GM12878 (cell line): ENCODE data around the gene FLRT1. TPM values are rescaled to one million over a fixed set of nuclear protein-coding genes. Genes with fewer than 3 reads are reported as not detected.

ENCODE experiments used
- ATAC-seq: fragments of 200-7000 bp; cut with Tn5 transposase; 3 replicates; pipeline ENCODE4 v1.9.1; 2020; ENCODE audit warnings: mild to moderate bottlenecking, moderate library complexity
- BruUV-seq: library from RNA; stranded (reverse); fragments of 400-500 nt; replicated peaks from 2 replicates; lab custom pipeline; 2021; lab: Mats Ljungman, UMichigan
- CTCF ChIA-PET: fragments of 300-600 bp; sonication (Branson Sonifier 250); formaldehyde crosslinking; extraction: SDS; loops from one replicate; lab custom pipeline; 2021; ENCODE audit warnings: inconsistent platforms; lab: Yijun Ruan, JAX
- POLR2A ChIA-PET: fragments of 350-600 bp; formaldehyde crosslinking; extraction: SDS; loops from one replicate; lab custom pipeline; 2021; ENCODE audit warnings: inconsistent platforms; lab: Charles Lee
- RAD21 ChIA-PET: fragments of 300-600 bp; sonication (Branson Sonifier 250); formaldehyde crosslinking; loops from one replicate; lab custom pipeline; 2023; ENCODE audit warnings: antibody characterized with exemption; ENCODE audit not compliant: unreplicated experiment; lab: Charles Lee
- SMC1A ChIA-PET: fragments of 300-600 bp; sonication (Branson Sonifier 250); formaldehyde crosslinking; loops from one replicate; lab custom pipeline; 2023; ENCODE audit not compliant: unreplicated experiment, uncharacterized antibody; lab: Charles Lee
- DNase-seq: peaks from one replicate; pipeline ENCODE4 v3.0.0-alpha.2; 2011; ENCODE audit warnings: low read depth, low spot score
- FAIRE-seq: peaks from 3 replicates; lab custom pipeline; 2011; peaks lifted over from hg19 to GRCh38; lab: Jason Lieb, UNC
- H2AFZ ChIP-seq: 2 replicates; pipeline ENCODE4 v1.6.0; 2011; ENCODE audit warnings: low read depth, low read length, control low read depth; ENCODE audit not compliant: control insufficient read depth
- H3K27ac ChIP-seq: 2 replicates; pipeline ENCODE4 v1.5.1; 2011; ENCODE audit warnings: control low read depth; ENCODE audit not compliant: control insufficient read depth, insufficient read depth
- H3K27me3 ChIP-seq, 2 experiments: replicated peaks in 1 of 2; 2 replicates each; pipeline versions ENCODE4 v1.6.0 to v1.6.1; 2011; ENCODE audit warnings: low read length in 1 of 2; ENCODE audit not compliant: control insufficient read depth in 2 of 2, insufficient read depth in 2 of 2
- H3K36me3 ChIP-seq, 2 experiments: 2 replicates each; pipeline ENCODE4 v1.5.1; 2011; ENCODE audit warnings: low read length in 1 of 2; ENCODE audit not compliant: control insufficient read depth in 2 of 2, insufficient read depth in 2 of 2
- H3K4me1 ChIP-seq: 2 replicates; pipeline ENCODE4 v1.6.1; 2011; ENCODE audit warnings: mild to moderate bottlenecking, low read length, moderate library complexity, mixed read lengths; ENCODE audit not compliant: control insufficient read depth, insufficient read depth
- H3K4me2 ChIP-seq: 2 replicates; pipeline ENCODE4 v1.6.0; 2011; ENCODE audit warnings: control low read depth; ENCODE audit not compliant: control insufficient read depth, insufficient read depth
- H3K4me3 ChIP-seq: fragments of 200-600 bp; sonication (generic); 2 replicates; pipeline ENCODE4 v1.5.1; 2016
- H3K79me2 ChIP-seq: 2 replicates; pipeline ENCODE4 v1.6.0; 2011; ENCODE audit warnings: low read length; ENCODE audit not compliant: control insufficient read depth, insufficient read depth
- H3K9ac ChIP-seq: 2 replicates; pipeline ENCODE4 v1.8.0; 2011; ENCODE audit warnings: low read length, control low read depth, mixed read lengths; ENCODE audit not compliant: control insufficient read depth, insufficient read depth
- H3K9me3 ChIP-seq: replicated peaks from 3 replicates; pipeline ENCODE4 v1.5.1; 2011; ENCODE audit warnings: mild to moderate bottlenecking, low read length; ENCODE audit not compliant: control insufficient read depth, insufficient read depth
- H4K20me1 ChIP-seq: 2 replicates; pipeline ENCODE4 v1.6.0; 2011; ENCODE audit not compliant: control insufficient read depth, insufficient read depth
- CREB1 ChIP-seq: IDR thresholded peaks from 2 replicates; pipeline ENCODE4 v1.6.1; 2012; ENCODE audit warnings: low read depth, mild to moderate bottlenecking, inconsistent platforms
- JUNB ChIP-seq: IDR thresholded peaks from 2 replicates; pipeline ENCODE4 v1.6.1; 2016; ENCODE audit warnings: antibody characterized with exemption, mild to moderate bottlenecking
- MXI1 ChIP-seq: fragments of 150-350 bp; IDR thresholded peaks from 2 replicates; pipeline ENCODE4 v1.6.1; 2011; ENCODE audit warnings: low read depth, mild to moderate bottlenecking, inconsistent platforms, low read length, improper control_type of control experiment
- MYB ChIP-seq: fragments of 150-350 bp; IDR thresholded peaks from 2 replicates; pipeline ENCODE4 v1.6.1; 2014; ENCODE audit warnings: mild to moderate bottlenecking, low read depth, low read length, borderline replicate concordance
- POLR2AphosphoS5 ChIP-seq: IDR thresholded peaks from 2 replicates; pipeline ENCODE4 v1.6.1; 2011; ENCODE audit warnings: mild to moderate bottlenecking, low read length, inconsistent platforms
- RELA ChIP-seq: fragments of 450-650 bp; IDR thresholded peaks from 2 replicates; pipeline ENCODE4 v1.8.0; 2014; ENCODE audit warnings: borderline replicate concordance; ENCODE audit not compliant: partially characterized antibody
- SIX5 ChIP-seq: IDR thresholded peaks from 2 replicates; pipeline ENCODE4 v1.6.1; 2011; ENCODE audit warnings: mild to moderate bottlenecking, low read depth, low read length, moderate library complexity; ENCODE audit not compliant: severe bottlenecking
- TBL1XR1 ChIP-seq: IDR thresholded peaks from 2 replicates; pipeline ENCODE4 v1.6.1; 2012; ENCODE audit warnings: low read depth, low read length, improper control_type of control experiment
- WGBS: methylation state at CpG from one replicate; pipeline ENCODE4 v1.1.6; 2016; ENCODE audit warnings: low lambda C conversion rate; ENCODE audit not compliant: insufficient replicate concordance, insufficient coverage; ENCODE audit errors: missing lambda C conversion rate; 5-methylcytosine and 5-hydroxymethylcytosine counted together
- in situ Hi-C: fragments of 300-500 bp; cut with MboI; formaldehyde crosslinking; loops from 9 replicates; pipeline ENCODE4 v1.14.3; 2018; ENCODE audit warnings: mixed read lengths
- intact Hi-C: fragments of 100-400 bp; cut with micrococcal nuclease; formaldehyde crosslinking; loops from one replicate; pipeline ENCODE4 v1.14.2; 2022; ENCODE audit not compliant: unreplicated experiment
- polyA plus RNA-seq, 11 experiments: library from polyadenylated mRNA; depleted of rRNA in 4 of 11; unstranded in 6 of 11; stranded (reverse) in 5 of 11; fragments of >200 nt; fragmentation: Nextera tagmentation in 4 of 11; fragmentation: Illumina TruSeq in 1 of 11; extraction: Ambion mirVana in 4 of 11; extraction: Trizol in 1 of 11; gene quantifications; 1 replicate in 1 of 11; 2 replicates in 10 of 11; pipeline versions ENCODE4 v1.2.1 to v1.2.3, GENCODE V29; 2011 to 2016; ENCODE audit warnings: inconsistent platforms in 2 of 11, missing spikeins in 2 of 11, low read depth in 1 of 11
- total RNA-seq, 4 experiments: library from RNA; depleted of rRNA in 3 of 4; stranded (reverse); fragments of >200 nt in 3 of 4; fragmentation: Illumina TruSeq in 1 of 4; extraction: Trizol in 1 of 4; gene quantifications; 2 replicates each; pipeline versions ENCODE4 v1.2.1 to v1.2.3, GENCODE V29; 2013 to 2021
- TF ChIP-seq, protein P1 (sequence below): fragments of 450-650 bp; IDR thresholded peaks from 2 replicates; pipeline ENCODE4 v1.6.1; 2017; ENCODE audit warnings: antibody characterized with exemption, mild to moderate bottlenecking, moderate library complexity
- TF ChIP-seq, protein P2 (sequence below): fragments of 150-350 bp; IDR thresholded peaks from 2 replicates; pipeline ENCODE4 v1.6.1; 2014; ENCODE audit warnings: mild to moderate bottlenecking, low read depth, low read length

The FLRT1 gene
- total and polyA plus RNA-seq, 10 of the 15 experiments (the other 5 are each of a cell fraction or from before 2014, with no cell fraction given), result 0.10 to 0.12 TPM; not detected in 8

DNA sequence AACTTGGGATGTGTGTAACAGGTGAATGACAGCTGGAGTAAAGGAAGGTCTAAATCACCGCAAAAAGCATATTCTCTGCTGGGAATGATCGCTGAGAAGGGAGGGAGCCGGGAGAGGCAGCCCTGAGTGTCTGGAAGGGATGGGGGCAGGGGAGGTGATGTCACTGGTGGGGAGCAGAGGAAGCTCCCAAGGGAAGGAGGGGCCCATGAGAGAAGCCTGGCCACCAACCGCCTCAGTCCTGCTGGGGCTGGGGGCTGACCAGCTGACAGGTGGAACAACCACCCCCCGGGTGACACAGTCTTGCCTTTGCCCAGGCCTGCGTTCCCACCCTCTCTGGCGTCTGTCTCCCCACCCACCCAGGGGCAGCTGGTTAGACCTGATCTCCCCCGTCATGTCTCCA lies 6.0 kb upstream of the FLRT1 start (continued):
- TF ChIP-seq MXI1 (no peak), CREB1 (no peak), SIX5 (no peak), JUNB (no peak)
- TF ChIP-seq, protein P1, sequence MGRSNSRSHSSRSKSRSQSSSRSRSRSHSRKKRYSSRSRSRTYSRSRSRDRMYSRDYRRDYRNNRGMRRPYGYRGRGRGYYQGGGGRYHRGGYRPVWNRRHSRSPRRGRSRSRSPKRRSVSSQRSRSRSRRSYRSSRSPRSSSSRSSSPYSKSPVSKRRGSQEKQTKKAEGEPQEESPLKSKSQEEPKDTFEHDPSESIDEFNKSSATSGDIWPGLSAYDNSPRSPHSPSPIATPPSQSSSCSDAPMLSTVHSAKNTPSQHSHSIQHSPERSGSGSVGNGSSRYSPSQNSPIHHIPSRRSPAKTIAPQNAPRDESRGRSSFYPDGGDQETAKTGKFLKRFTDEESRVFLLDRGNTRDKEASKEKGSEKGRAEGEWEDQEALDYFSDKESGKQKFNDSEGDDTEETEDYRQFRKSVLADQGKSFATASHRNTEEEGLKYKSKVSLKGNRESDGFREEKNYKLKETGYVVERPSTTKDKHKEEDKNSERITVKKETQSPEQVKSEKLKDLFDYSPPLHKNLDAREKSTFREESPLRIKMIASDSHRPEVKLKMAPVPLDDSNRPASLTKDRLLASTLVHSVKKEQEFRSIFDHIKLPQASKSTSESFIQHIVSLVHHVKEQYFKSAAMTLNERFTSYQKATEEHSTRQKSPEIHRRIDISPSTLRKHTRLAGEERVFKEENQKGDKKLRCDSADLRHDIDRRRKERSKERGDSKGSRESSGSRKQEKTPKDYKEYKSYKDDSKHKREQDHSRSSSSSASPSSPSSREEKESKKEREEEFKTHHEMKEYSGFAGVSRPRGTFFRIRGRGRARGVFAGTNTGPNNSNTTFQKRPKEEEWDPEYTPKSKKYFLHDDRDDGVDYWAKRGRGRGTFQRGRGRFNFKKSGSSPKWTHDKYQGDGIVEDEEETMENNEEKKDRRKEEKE, result no peak
- TF ChIP-seq, protein P2, sequence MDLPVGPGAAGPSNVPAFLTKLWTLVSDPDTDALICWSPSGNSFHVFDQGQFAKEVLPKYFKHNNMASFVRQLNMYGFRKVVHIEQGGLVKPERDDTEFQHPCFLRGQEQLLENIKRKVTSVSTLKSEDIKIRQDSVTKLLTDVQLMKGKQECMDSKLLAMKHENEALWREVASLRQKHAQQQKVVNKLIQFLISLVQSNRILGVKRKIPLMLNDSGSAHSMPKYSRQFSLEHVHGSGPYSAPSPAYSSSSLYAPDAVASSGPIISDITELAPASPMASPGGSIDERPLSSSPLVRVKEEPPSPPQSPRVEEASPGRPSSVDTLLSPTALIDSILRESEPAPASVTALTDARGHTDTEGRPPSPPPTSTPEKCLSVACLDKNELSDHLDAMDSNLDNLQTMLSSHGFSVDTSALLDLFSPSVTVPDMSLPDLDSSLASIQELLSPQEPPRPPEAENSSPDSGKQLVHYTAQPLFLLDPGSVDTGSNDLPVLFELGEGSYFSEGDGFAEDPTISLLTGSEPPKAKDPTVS, result no peak

DNA sequence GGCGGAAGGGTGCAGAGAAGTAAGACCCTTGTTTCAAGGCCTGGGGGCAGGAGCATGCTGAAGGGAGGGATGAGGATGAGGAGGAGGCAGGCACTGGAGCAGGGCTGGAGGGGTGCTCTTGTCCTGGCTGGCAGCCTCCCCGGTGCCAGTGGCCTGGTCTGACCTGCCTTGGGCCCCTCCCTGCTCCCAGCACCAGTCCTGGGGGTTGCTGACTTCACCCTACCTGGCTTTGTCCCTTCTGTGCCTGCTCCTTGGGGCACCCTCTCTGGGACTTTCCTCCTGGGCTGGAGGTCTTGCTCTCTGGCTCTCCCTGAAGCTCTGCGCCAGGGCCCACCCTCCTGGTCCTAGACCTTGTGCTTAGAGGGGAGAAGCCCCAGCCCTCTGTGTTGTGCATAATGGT lies 4.7 kb upstream of the FLRT1 start:
- H3K4me2 ChIP-seq, result no peak overlapping the region
- FAIRE-seq, result no peak
- no peak overlapping the region for H3K4me3 ChIP-seq
- ChIA-PET RAD21 (no interaction called here), POLR2A (no interaction called here), CTCF (no interaction called here), SMC1A (no interaction called here)
- peaks cover 0 to 4% of the 10 kb centered on the region in 2 experiments; a peak in 3 of 4 replicates for H3K27me3 ChIP-seq
- no peak overlapping the region for H2AFZ ChIP-seq
- H3K9me3 ChIP-seq, result no peaks in the 10 kb centered on the region
- intact Hi-C loops, result no loop called here
- BruUV-seq, result no TSS peak
- no peak for ATAC-seq
- H3K9ac ChIP-seq, result no peak overlapping the region
- no peaks in the 10 kb centered on the region for H4K20me1 ChIP-seq
- WGBS, result 31% methylated on average over 3 of the region's 3 CpGs
- no peak for DNase-seq
- TF ChIP-seq TBL1XR1, result no peak
- no peak for TF ChIP-seq POLR2AphosphoS5
- TF ChIP-seq MYB, result no peak
- TF ChIP-seq RELA, result no peak
- no peaks in the 10 kb centered on the region for H3K4me1 ChIP-seq
- no peaks in the 10 kb centered on the region for H3K79me2 ChIP-seq
- no peaks in the 10 kb centered on the region for H3K36me3 ChIP-seq
- in situ Hi-C loops, result no loop called here
- no peak overlapping the region for H3K27ac ChIP-seq
